Osteocyte (in vitro differentiated cells): ENCODE results near the gene CCDC141. TPM values are rescaled to one million over a fixed set of nuclear protein-coding genes. Genes with fewer than 3 reads are reported as not detected.

Source experiments
- DNase-seq: peaks from one replicate; pipeline ENCODE4 v3.0.0; 2021; ENCODE audit warnings: mixed read lengths; ENCODE audit not compliant: unreplicated experiment; ENCODE audit errors: extremely low spot score
- H3K27ac Mint-ChIP-seq: one replicate; pipeline ENCODE4 v1.8.0; 2021; ENCODE audit warnings: mild to moderate bottlenecking, mixed read lengths; ENCODE audit not compliant: unreplicated experiment
- H3K27me3 Mint-ChIP-seq: one replicate; pipeline ENCODE4 v1.8.0; 2021; ENCODE audit warnings: mixed read lengths; ENCODE audit not compliant: unreplicated experiment
- H3K36me3 Mint-ChIP-seq: one replicate; pipeline ENCODE4 v1.8.0; 2021; ENCODE audit warnings: mixed read lengths; ENCODE audit not compliant: unreplicated experiment
- H3K4me1 Mint-ChIP-seq: one replicate; pipeline ENCODE4 v1.8.0; 2021; ENCODE audit warnings: mixed read lengths; ENCODE audit not compliant: unreplicated experiment
- H3K4me3 Mint-ChIP-seq: one replicate; pipeline ENCODE4 v1.8.0; 2021; ENCODE audit warnings: mild to moderate bottlenecking, moderate library complexity, mixed read lengths; ENCODE audit not compliant: unreplicated experiment
- H3K9me3 Mint-ChIP-seq: one replicate; pipeline ENCODE4 v1.8.0; 2021; ENCODE audit warnings: mixed read lengths; ENCODE audit not compliant: unreplicated experiment
- total RNA-seq: library from RNA; stranded (reverse); gene quantifications from 2 replicates; pipeline ENCODE4 v1.2.1, GENCODE V29; 2021
- TF ChIP-seq, protein P1 (sequence below): fragments of 200-600 bp; sonication (generic); IDR thresholded peaks from 2 replicates; pipeline ENCODE4 v1.5.0; 2021; ENCODE audit warnings: antibody characterized with exemption, mild to moderate bottlenecking, moderate library complexity

The CCDC141 gene
- total RNA-seq, 1 donor from 2014 or later, result not detected

DNA sequence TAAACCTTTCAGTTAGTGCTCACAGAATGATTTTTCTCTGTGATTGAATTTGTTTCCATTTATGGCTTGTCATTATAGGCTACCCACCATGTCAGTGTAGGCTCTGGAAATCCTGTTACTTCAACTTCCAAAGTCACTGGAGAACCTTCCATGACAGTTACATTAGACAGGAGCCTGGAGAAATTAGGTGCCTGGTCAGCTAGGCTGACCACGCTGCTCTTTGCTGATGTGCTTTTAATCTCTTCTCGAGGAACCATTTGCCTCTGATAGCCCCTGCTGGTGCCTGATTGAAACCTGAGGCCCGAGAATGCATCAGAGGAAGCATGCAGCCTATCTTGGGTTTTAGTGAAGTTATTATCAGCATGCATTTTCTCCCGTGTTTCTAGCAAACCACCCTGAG is 213.1 kb downstream of the CCDC141 start:
- no peak for DNase-seq
- Mint-ChIP-seq H3K36me3 (no peaks in the 10 kb centered on the region), H3K4me1 (no peaks in the 10 kb centered on the region), H3K27ac (no peak overlapping the region), H3K4me3 (no peak overlapping the region), H3K27me3 (peaks cover 4% of the 10 kb centered on the region), H3K9me3 (no peaks in the 10 kb centered on the region)
- TF ChIP-seq, protein P1, sequence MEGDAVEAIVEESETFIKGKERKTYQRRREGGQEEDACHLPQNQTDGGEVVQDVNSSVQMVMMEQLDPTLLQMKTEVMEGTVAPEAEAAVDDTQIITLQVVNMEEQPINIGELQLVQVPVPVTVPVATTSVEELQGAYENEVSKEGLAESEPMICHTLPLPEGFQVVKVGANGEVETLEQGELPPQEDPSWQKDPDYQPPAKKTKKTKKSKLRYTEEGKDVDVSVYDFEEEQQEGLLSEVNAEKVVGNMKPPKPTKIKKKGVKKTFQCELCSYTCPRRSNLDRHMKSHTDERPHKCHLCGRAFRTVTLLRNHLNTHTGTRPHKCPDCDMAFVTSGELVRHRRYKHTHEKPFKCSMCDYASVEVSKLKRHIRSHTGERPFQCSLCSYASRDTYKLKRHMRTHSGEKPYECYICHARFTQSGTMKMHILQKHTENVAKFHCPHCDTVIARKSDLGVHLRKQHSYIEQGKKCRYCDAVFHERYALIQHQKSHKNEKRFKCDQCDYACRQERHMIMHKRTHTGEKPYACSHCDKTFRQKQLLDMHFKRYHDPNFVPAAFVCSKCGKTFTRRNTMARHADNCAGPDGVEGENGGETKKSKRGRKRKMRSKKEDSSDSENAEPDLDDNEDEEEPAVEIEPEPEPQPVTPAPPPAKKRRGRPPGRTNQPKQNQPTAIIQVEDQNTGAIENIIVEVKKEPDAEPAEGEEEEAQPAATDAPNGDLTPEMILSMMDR, result no peak

DNA sequence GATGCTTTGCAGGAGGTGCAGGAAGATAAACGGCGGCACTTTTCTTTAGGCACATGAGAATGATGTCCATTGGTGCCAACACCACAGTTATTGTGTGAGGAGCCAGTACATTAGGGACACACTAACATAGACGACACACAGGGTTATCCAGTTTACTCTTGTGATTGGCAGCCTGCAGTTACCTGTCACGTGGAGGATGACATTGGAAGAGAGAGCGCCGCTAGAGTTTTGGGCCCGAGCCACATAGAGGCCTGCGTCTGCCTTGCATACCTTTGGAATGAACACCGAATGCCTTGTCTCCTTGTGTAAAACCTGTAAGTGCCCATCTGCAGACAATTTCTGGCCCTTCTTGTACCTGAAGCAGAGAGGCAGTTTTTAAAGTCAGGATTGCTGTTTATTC is 215.9 kb downstream of the CCDC141 start:
- Mint-ChIP-seq H3K36me3 (no peaks in the 10 kb centered on the region), H3K27ac (no peak overlapping the region), H3K27me3 (peaks cover 11% of the 10 kb centered on the region), H3K9me3 (no peaks in the 10 kb centered on the region), H3K4me3 (no peak overlapping the region), H3K4me1 (no peaks in the 10 kb centered on the region)
- TF ChIP-seq, protein P1, result no peak
- DNase-seq, result no peak

DNA sequence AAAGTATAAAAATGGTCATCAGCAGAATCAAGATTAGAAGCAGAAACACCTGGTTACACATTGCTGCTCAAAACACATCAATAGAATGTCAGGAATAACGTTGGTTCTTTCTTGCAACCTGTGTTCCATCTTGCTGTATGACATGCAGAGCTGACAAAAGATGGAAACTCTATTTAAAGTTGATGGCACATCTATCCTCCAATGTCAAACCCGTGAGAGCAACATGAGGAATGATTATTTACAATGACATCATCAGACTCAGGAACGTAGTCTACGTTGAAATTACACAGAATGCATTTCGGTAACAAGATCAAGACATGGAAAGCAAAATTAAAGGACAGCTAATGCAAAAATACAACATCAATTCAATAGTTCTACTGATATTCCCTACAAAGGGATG is 216.6 kb downstream of the CCDC141 start:
- Mint-ChIP-seq H3K4me1 (no peaks in the 10 kb centered on the region), H3K4me3 (no peak overlapping the region), H3K9me3 (no peaks in the 10 kb centered on the region), H3K27me3 (peaks cover 11% of the 10 kb centered on the region), H3K27ac (no peak overlapping the region), H3K36me3 (no peaks in the 10 kb centered on the region)
- no peak for DNase-seq
- TF ChIP-seq, protein P1, result no peak

DNA sequence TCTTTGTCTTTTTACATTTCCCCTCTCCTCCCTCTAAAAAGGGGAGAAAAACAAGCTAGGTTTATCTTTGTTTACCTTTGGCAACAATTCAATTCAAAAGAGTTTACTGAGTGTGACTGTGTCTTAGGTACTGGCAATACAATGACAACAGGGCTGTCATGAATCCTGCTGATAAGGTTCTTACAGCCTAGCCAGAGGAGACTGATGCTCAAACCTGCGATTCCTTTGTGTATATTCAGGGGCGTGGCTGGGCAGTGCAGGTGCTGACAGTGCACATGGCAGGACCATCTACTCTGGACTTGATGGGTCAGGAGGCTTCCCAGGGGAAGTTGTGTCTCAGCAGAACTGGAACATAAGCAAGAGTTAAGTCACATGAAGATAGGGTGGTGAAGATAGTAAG is 219.5 kb downstream of the CCDC141 start:
- Mint-ChIP-seq H3K27ac (no peak overlapping the region), H3K4me3 (no peak overlapping the region), H3K4me1 (no peaks in the 10 kb centered on the region), H3K9me3 (no peaks in the 10 kb centered on the region), H3K36me3 (no peaks in the 10 kb centered on the region), H3K27me3 (peaks cover 15% of the 10 kb centered on the region)
- TF ChIP-seq, protein P1, result no peak
- DNase-seq, result no peak

DNA sequence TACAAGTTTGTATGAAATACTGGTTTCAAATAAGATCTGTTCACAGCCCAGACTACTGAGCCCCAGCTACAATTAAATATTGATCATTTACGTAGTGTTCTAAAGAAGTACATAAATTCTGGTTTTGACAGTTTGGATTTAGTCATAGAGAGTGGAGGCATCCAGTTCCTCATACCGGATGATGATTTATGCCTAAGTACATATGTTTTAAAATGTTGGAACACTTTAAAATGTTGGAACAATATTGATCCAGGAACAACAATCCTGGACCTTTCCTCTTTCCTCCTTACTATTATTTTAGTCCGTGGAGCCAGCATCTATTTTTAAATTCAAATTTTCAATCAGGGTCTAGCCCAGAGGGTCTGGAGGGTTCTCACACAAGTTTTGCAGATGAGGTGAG is 220.0 kb downstream of the CCDC141 start:
- no peak overlapping the region for H3K27ac Mint-ChIP-seq
- no peaks in the 10 kb centered on the region for H3K36me3 Mint-ChIP-seq
- no peaks in the 10 kb centered on the region for H3K9me3 Mint-ChIP-seq
- no peaks in the 10 kb centered on the region for H3K4me1 Mint-ChIP-seq
- H3K27me3 Mint-ChIP-seq, result peaks cover 15% of the 10 kb centered on the region
- TF ChIP-seq, protein P1, result no peak
- no peak overlapping the region for H3K4me3 Mint-ChIP-seq
- DNase-seq, result no peak
